Endothelial cell of umbilical vein (primary cell): Measurements from ENCODE around the gene HOXB6.

ENCODE experiments used
- FOS ChIP-seq: IDR thresholded peaks from 2 replicates; pipeline ENCODE4 v1.6.1; 2011; ENCODE audit warnings: mild to moderate bottlenecking, low read length, moderate library complexity, borderline replicate concordance; ENCODE audit not compliant: insufficient read depth
- POLR2A ChIP-seq: IDR thresholded peaks from 2 replicates; pipeline ENCODE4 v1.6.1; 2012; ENCODE audit warnings: low read depth, mild to moderate bottlenecking, control low read depth, low read length
- TF ChIP-seq, protein P1 (sequence below), 2 donors: IDR thresholded peaks; 1 replicate in 1 of 2; 2 replicates in 1 of 2; pipeline ENCODE4 v1.5.1; 2011; ENCODE audit warnings: low read length in 2 of 2, mild to moderate bottlenecking in 2 of 2, moderate library complexity in 2 of 2, control low read depth in 1 of 2, inconsistent platforms in 1 of 2, low read depth in 1 of 2; ENCODE audit not compliant: insufficient read depth in 1 of 2; ENCODE audit errors: extremely low read depth in 1 of 2

DNA sequence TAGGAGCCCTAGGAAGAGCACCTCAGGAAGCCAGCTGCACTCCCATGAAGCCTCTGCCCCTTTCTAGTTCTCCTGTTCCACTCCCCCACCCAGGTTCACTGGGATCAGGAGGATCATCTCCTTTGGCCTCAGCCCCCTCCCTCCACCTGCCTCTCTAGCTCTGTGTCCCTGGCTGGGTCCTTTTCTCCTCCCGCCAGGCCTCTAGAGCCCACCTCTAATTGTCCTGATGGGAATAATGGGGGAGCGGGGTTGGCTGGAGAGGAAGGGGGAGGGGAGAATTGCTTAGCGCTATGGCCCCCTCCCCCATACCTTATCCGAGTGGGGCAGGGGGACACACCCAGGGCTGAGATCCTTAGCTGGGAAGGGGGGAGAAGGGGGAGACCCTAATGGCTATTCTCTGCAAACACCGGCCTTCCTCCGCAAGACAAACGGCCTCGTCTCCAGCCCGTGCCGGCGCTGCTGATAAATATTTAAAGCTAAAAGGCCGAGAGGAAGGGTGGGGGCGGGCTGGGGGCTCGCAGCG is 5.0 kb upstream of the HOXB6 start:
- TF ChIP-seq, protein P1, sequence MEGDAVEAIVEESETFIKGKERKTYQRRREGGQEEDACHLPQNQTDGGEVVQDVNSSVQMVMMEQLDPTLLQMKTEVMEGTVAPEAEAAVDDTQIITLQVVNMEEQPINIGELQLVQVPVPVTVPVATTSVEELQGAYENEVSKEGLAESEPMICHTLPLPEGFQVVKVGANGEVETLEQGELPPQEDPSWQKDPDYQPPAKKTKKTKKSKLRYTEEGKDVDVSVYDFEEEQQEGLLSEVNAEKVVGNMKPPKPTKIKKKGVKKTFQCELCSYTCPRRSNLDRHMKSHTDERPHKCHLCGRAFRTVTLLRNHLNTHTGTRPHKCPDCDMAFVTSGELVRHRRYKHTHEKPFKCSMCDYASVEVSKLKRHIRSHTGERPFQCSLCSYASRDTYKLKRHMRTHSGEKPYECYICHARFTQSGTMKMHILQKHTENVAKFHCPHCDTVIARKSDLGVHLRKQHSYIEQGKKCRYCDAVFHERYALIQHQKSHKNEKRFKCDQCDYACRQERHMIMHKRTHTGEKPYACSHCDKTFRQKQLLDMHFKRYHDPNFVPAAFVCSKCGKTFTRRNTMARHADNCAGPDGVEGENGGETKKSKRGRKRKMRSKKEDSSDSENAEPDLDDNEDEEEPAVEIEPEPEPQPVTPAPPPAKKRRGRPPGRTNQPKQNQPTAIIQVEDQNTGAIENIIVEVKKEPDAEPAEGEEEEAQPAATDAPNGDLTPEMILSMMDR (IDR thresholded peaks at IDR 0.05; ENCODE audit: extremely low read depth in 1 of 2, insufficient read depth in 1 of 2, low read depth in 1 of 2, low read length in 2 of 2), result no peak
- TF ChIP-seq POLR2A (no peak), FOS (no peak)
